SK-N-MC (cell line): ENCODE results near the gene FIP1L1.

Experiments
- DNase-seq: peaks from one replicate; pipeline ENCODE4 v3.0.0-alpha.2; 2011; ENCODE audit warnings: low read depth, low spot score
- H3K27ac ChIP-seq: fragments of 200-600 bp; sonication (generic); 2 replicates; pipeline ENCODE4 v1.5.1; 2016; ENCODE audit warnings: mixed run types
- H3K36me3 ChIP-seq: fragments of 200-600 bp; sonication (generic); 2 replicates; pipeline ENCODE4 v1.6.1; 2017; ENCODE audit warnings: antibody characterized with exemption, low read length, mixed read lengths; ENCODE audit not compliant: insufficient read depth
- H3K4me3 ChIP-seq: fragments of 200-600 bp; sonication (generic); 2 replicates; pipeline ENCODE4 v1.5.1; 2016
- H3K9ac ChIP-seq: fragments of 200-600 bp; sonication (generic); 2 replicates; pipeline ENCODE4 v1.8.0; 2017; ENCODE audit warnings: mixed run types, mixed read lengths; ENCODE audit not compliant: insufficient read length
- H3K9me3 ChIP-seq: fragments of 200-600 bp; sonication (generic); 2 replicates; pipeline ENCODE4 v1.6.1; 2017; ENCODE audit warnings: low read depth, mild to moderate bottlenecking, antibody characterized with exemption, low read length, moderate library complexity, mixed read lengths
- EZH2 ChIP-seq: fragments of 200-600 bp; sonication (generic); IDR thresholded peaks from one replicate; pipeline ENCODE4 v1.6.1; 2017; ENCODE audit warnings: antibody characterized with exemption
- FOXP2 ChIP-seq: optimal IDR thresholded peaks from 2 replicates; pipeline ENCODE3; 2011; ENCODE audit warnings: mild to moderate bottlenecking, moderate library complexity; ENCODE audit not compliant: insufficient read depth; ENCODE audit errors: extremely low read length, control extremely low read depth
- POLR2AphosphoS5 ChIP-seq: IDR thresholded peaks from 2 replicates; pipeline ENCODE4 v1.6.1; 2012; ENCODE audit warnings: mild to moderate bottlenecking, low read depth, low read length, borderline replicate concordance

The FIP1L1 gene

DNA sequence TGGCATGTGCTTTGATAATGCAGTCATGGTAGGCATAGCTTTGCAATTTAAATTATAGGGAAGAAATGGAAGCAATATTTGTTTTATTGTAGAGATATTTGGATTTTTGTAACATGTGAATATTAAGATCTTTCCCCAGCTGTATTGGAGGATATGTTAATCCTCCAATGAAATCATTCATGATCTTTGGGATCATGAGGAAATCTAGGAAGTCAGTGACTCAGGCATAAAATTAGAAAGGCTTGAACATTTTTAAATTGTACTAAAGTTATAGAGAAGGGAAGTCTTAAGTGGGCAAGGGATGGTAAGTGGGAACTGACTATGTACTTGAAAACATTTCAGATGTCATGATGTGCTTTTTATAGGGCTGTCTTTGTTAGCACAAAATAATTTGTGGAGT lies 46.8 kb downstream of the FIP1L1 start:
- Histone ChIP-seq H3K9me3 (no peaks in the 10 kb centered on the region), H3K9ac (no peak overlapping the region), H3K27ac (no peak overlapping the region), H3K36me3 (peaks cover 25% of the 10 kb centered on the region), H3K4me3 (no peak overlapping the region)
- no peak for DNase-seq
- no peak for TF ChIP-seq POLR2AphosphoS5
- no peak for TF ChIP-seq EZH2
- no peak for TF ChIP-seq FOXP2

GRCh38 chr4:53427366-53427765 lies 49.9 kb downstream of the FIP1L1 start:
- Histone ChIP-seq H3K27ac (no peak overlapping the region), H3K9me3 (no peaks in the 10 kb centered on the region), H3K36me3 (peaks cover 42% of the 10 kb centered on the region), H3K9ac (no peak overlapping the region), H3K4me3 (no peak overlapping the region)
- TF ChIP-seq POLR2AphosphoS5: no peak
- TF ChIP-seq FOXP2: no peak
- no peak for TF ChIP-seq EZH2
- no peak for DNase-seq

DNA sequence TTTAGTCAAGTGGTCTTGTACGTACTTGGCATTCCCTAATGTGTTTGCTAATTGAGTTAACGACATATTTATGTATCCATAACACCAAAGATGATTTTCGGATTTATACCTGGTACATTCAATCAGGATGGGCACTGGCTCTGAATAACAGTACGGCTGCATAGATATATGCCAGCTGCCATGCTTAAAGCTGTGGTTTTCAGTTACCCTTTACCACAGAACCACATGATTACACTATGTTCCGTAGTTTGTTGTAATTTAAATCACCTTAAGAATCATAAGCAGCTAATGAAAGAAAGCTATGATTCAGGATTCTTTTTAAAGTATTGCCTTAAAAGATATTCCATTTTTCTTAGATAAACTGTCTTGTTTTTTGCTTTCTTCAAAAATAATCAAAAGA lies 53.6 kb downstream of the FIP1L1 start:
- no peak for DNase-seq
- no peak overlapping the region for H3K27ac ChIP-seq
- H3K4me3 ChIP-seq: no peak overlapping the region
- no peak overlapping the region for H3K9ac ChIP-seq
- no peaks in the 10 kb centered on the region for H3K9me3 ChIP-seq
- no peak for TF ChIP-seq FOXP2
- TF ChIP-seq EZH2: no peak
- no peak for TF ChIP-seq POLR2AphosphoS5
- H3K36me3 ChIP-seq: peaks cover 55% of the 10 kb centered on the region

DNA sequence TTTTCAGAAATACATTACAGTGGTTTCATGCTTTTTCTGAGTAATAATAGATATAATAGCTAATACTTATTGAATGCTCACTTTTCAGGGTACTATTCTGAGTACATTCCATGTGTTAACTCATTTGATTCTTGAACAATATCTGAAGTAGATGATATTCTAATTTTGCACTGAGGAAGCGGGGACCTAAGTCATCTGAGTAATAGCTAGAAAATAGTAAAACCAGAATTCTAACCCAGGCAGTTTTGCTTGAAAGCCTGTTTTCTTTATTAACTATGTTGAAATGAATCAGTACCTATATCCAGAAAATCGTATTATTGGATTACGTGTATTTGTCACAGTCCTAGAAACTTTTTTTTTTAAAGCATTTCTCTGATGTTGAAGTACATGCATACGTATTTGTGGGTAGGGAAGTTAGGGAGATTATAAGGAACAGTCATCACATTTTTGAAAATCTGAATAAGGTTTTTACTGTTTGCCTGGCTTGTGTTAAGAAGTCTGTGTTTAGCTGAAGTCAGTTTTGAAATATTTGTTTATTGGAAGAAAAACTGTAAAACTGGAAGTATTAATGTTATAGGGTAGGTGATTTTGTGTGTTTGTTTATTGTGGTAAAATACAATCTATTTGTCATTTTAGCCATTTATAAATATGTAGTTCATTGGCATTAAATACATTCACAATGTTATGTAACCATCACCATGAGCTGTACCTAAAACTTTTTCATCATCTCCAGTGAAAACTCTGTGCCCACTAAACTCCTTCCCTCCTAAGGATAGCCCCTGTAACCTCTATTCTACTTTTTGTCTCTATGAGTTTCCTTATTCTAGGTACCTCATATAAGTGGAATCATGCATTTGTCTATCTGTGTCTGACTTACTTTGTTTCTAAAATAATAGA lies 55.3 kb downstream of the FIP1L1 start:
- Histone ChIP-seq H3K36me3 (peaks cover 48% of the 10 kb centered on the region), H3K9ac (no peak overlapping the region), H3K27ac (no peak overlapping the region), H3K9me3 (no peaks in the 10 kb centered on the region), H3K4me3 (no peak overlapping the region)
- no peak for DNase-seq
- TF ChIP-seq EZH2 (no peak), FOXP2 (no peak), POLR2AphosphoS5 (no peak)

DNA sequence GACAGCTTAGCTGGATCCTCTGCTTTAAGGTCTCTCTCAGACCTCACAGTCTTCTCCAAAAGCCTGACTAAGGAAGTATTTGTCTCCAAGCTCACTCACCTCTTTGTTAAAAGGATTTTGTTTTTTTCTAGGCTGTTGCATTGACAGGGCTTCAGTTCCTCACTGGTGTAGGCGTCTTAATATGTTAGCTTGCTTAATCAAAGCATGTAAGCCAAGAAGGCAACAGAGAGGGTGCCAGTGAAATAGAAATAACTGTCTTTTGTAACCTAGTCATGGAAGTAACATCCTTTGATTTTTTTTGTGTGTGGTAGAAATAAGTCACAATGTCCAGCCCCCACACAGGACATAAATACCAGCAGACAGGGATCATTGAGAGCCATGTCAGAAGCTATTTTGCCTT lies 58.8 kb downstream of the FIP1L1 start:
- H3K27ac ChIP-seq: no peak overlapping the region
- no peak for DNase-seq
- H3K4me3 ChIP-seq: no peak overlapping the region
- peaks cover 34% of the 10 kb centered on the region for H3K36me3 ChIP-seq
- TF ChIP-seq FOXP2: no peak
- no peaks in the 10 kb centered on the region for H3K9me3 ChIP-seq
- H3K9ac ChIP-seq: no peak overlapping the region

GRCh38 chr4:53441564-53441963 lies 64.1 kb downstream of the FIP1L1 start:
- Histone ChIP-seq H3K9ac (no peak overlapping the region), H3K9me3 (no peaks in the 10 kb centered on the region), H3K4me3 (no peak overlapping the region), H3K36me3 (peaks cover 62% of the 10 kb centered on the region), H3K27ac (no peak overlapping the region)
- DNase-seq: no peak
- no peak for TF ChIP-seq POLR2AphosphoS5
- TF ChIP-seq EZH2: no peak
- no peak for TF ChIP-seq FOXP2

DNA sequence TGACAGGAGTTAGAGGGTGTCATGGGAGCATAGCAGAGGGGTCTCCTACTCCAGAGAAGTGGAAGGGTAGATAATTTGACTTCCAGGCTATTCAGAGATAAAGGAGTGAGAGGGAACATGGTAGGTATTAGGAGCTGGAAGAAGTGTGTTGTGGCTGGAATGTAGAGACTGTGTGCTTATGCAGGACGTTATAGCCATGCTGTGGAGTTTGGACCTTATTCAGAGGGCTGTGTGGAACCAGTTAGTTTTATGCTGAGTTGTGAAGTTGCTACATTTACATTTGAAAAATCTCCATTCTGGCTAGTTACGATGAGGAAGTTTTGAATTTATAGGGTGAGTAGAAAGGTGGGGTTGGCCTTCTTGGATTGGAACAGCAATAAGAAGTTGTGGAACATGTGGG lies 67.5 kb downstream of the FIP1L1 start:
- no peak for DNase-seq
- no peaks in the 10 kb centered on the region for H3K9me3 ChIP-seq
- H3K27ac ChIP-seq: no peak overlapping the region
- H3K36me3 ChIP-seq: peaks cover 53% of the 10 kb centered on the region
- no peak overlapping the region for H3K4me3 ChIP-seq
- no peak for TF ChIP-seq EZH2
- no peak for TF ChIP-seq POLR2AphosphoS5
- TF ChIP-seq FOXP2: no peak
- no peak overlapping the region for H3K9ac ChIP-seq

DNA sequence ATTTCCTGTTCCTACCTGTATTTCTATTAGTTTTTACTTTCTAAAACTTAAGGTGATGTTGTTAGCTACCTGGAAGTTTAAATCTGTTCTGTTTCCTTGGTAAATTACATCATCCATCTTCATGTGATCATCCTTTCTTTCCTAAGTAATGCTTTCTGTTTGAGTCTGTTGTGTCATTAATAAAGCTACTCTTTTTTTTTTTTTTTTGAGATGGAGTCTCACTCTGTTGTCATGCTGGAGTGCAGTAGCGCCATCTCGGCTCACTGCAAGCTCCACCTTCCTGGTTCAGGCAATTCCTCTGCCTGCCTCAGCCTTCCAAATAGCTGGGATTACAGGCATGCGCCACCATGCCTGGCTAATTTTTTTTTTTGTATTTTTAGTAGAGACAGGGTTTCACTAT lies 73.3 kb downstream of the FIP1L1 start:
- Histone ChIP-seq H3K9ac (no peak overlapping the region), H3K27ac (no peak overlapping the region), H3K36me3 (peaks cover 56% of the 10 kb centered on the region), H3K4me3 (no peak overlapping the region), H3K9me3 (no peaks in the 10 kb centered on the region)
- no peak for DNase-seq
- TF ChIP-seq POLR2AphosphoS5 (no peak), FOXP2 (no peak), EZH2 (no peak)

GRCh38 chr4:53453385-53453784 lies 75.9 kb downstream of the FIP1L1 start:
- H3K36me3 ChIP-seq: peaks cover 59% of the 10 kb centered on the region

More at GRCh38 chr4:53453385-53453784, 75.9 kb downstream of the FIP1L1 start:
- Histone ChIP-seq H3K27ac (no peak overlapping the region), H3K4me3 (no peak overlapping the region), H3K9me3 (no peaks in the 10 kb centered on the region), H3K9ac (no peak overlapping the region)
- TF ChIP-seq EZH2 (no peak), POLR2AphosphoS5 (no peak), FOXP2 (no peak)
- DNase-seq: no peak
